NB4 (cell line): ENCODE results near the gene CEP104.
"Not testable (repeated sequence)": the region's sequence is repeated elsewhere in the genome, so short reads cannot be mapped to it uniquely, and the experiment has no call there.

ENCODE experiments used
- CTCF ChIP-seq: IDR thresholded peaks from one replicate; pipeline ENCODE4 v1.5.1; 2012; ENCODE audit warnings: low read depth, low read length
- MAX ChIP-seq: IDR thresholded peaks from 2 replicates; pipeline ENCODE4 v1.6.1; 2011; ENCODE audit warnings: low read depth, low read length
- MYC ChIP-seq: IDR thresholded peaks from 2 replicates; pipeline ENCODE4 v1.6.1; 2011; ENCODE audit warnings: low read depth, low read length
- POLR2A ChIP-seq: IDR thresholded peaks from 2 replicates; pipeline ENCODE4 v1.6.1; 2011; ENCODE audit warnings: mild to moderate bottlenecking; ENCODE audit not compliant: insufficient read length; ENCODE audit errors: extremely low read depth

- not testable (repeated sequence) for TF ChIP-seq POLR2A, CTCF, MYC, MAX
These were observed 56.2 kb downstream of the CEP104 start for GRCh38 chr1:3800795-3801194.
